ENCODE data around the gene CBL. TPM values are rescaled to one million over a fixed set of nuclear protein-coding genes. Genes with fewer than 3 reads are reported as not detected.

Gene CBL
- total RNA-seq, 2 experiments from 2014 or later, result 43.6 to 43.7 TPM

- H3K27ac Mint-ChIP-seq, result no peak overlapping the region
- no peak overlapping the region for H3K4me3 Mint-ChIP-seq
- ChIA-PET POLR2A (interaction anchor here (1.3 kb wide), 1 partner anchor 11 kb away, joined by 3 read pairs; no protein-coding TSS in a partner anchor), CTCF (interaction anchor here (1.1 to 1.4 kb wide), 2 partner anchors 12 to 46 kb away, joined by 3 read pairs; no protein-coding TSS in a partner anchor)
- H3K27me3 Mint-ChIP-seq (ENCODE audit: low read depth), result peaks cover 2% of the 10 kb centered on the region
- no peak for ATAC-seq
- no peak for DNase-seq
- peaks cover 26% of the 10 kb centered on the region for H3K4me1 Mint-ChIP-seq (ENCODE audit: low read depth)
- H3K9me3 Mint-ChIP-seq (ENCODE audit: insufficient read depth), result no peaks in the 10 kb centered on the region
- peaks cover 5% of the 10 kb centered on the region for H3K36me3 Mint-ChIP-seq (ENCODE audit: low read depth)
Measured at GRCh38 chr11:119310682-119311052, 104.5 kb downstream of the CBL start.

GRCh38 chr11:119314726-119315125 is 108.6 kb downstream of the CBL start:
- Mint-ChIP-seq H3K9me3 (ENCODE audit: insufficient read depth) (no peaks in the 10 kb centered on the region), H3K4me1 (ENCODE audit: low read depth) (peaks cover 31% of the 10 kb centered on the region), H3K27me3 (ENCODE audit: low read depth) (peaks cover 19% of the 10 kb centered on the region), H3K36me3 (ENCODE audit: low read depth) (no peaks in the 10 kb centered on the region), H3K4me3 (peak overlapping the region; percentile 50), H3K27ac (no peak overlapping the region)
- DNase-seq (no peak), ATAC-seq (no peak)
- ChIA-PET CTCF (interaction anchor here (0.8 to 2.4 kb wide), 7 partner anchors 9 to 109 kb away, joined by 3 to 11 read pairs (median 4); partner anchors contain the start of gene CBL), POLR2A (interaction anchor here (0.8 to 1.5 kb wide), 2 partner anchors 109 to 247 kb away, joined by 3 to 5 read pairs; partner anchors contain the start of genes CBL and VPS11)

GRCh38 chr11:119315131-119316015 is 109.2 kb downstream of the CBL start:
- peaks cover 19% of the 10 kb centered on the region for H3K27me3 Mint-ChIP-seq (ENCODE audit: low read depth)
- peak overlapping the region; percentile 50 for H3K4me3 Mint-ChIP-seq
- ATAC-seq (peak; percentile 66), DNase-seq (peak; percentile 62)
- ChIA-PET CTCF (interaction anchor here (0.8 to 2.4 kb wide), 8 partner anchors 8 to 109 kb away, joined by 3 to 11 read pairs (median 4); partner anchors contain the start of gene CBL), POLR2A (interaction anchor here (0.6 to 1.5 kb wide), 2 partner anchors 109 to 857 kb away, joined by 3 to 5 read pairs; partner anchors contain the start of gene CBL)
- H3K36me3 Mint-ChIP-seq (ENCODE audit: low read depth), result no peaks in the 10 kb centered on the region
- H3K9me3 Mint-ChIP-seq (ENCODE audit: insufficient read depth), result no peaks in the 10 kb centered on the region
- no peak overlapping the region for H3K27ac Mint-ChIP-seq
- H3K4me1 Mint-ChIP-seq (ENCODE audit: low read depth), result peaks cover 34% of the 10 kb centered on the region

- Mint-ChIP-seq H3K4me1 (ENCODE audit: low read depth) (peaks cover 34% of the 10 kb centered on the region), H3K4me3 (peak overlapping the region; percentile 50), H3K27me3 (ENCODE audit: low read depth) (peaks cover 19% of the 10 kb centered on the region), H3K27ac (no peak overlapping the region), H3K36me3 (ENCODE audit: low read depth) (no peaks in the 10 kb centered on the region), H3K9me3 (ENCODE audit: insufficient read depth) (no peaks in the 10 kb centered on the region)
- no peak for ATAC-seq
- ChIA-PET CTCF (interaction anchor here (1.2 to 2.4 kb wide), 6 partner anchors 7 to 24 kb away, joined by 3 to 11 read pairs (median 5); no protein-coding TSS in a partner anchor), POLR2A (interaction anchor here (0.6 to 1.5 kb wide), 2 partner anchors 110 to 858 kb away, joined by 3 to 5 read pairs; partner anchors contain the start of gene CBL)
- no peak for DNase-seq
Measured at GRCh38 chr11:119316016-119316728, 110.0 kb downstream of the CBL start.

- H3K4me3 Mint-ChIP-seq, result peak within 1 kb of the TSS; percentile 50
- H3K4me1 Mint-ChIP-seq (ENCODE audit: low read depth), result peaks cover 42% of the 10 kb centered on the region
- ChIA-PET CTCF (interaction anchor here (1.0 to 1.6 kb wide), 3 partner anchors 10 to 111 kb away, joined by 3 to 6 read pairs (median 3); partner anchors contain the start of gene CBL), POLR2A (no interaction called here)
- no peaks in the 10 kb centered on the region for H3K9me3 Mint-ChIP-seq (ENCODE audit: insufficient read depth)
- H3K36me3 Mint-ChIP-seq (ENCODE audit: low read depth), result no peaks in the 10 kb centered on the region
- DNase-seq, result no peak
- no peak within 1 kb of the TSS for H3K27ac Mint-ChIP-seq
- peaks cover 19% of the 10 kb centered on the region for H3K27me3 Mint-ChIP-seq (ENCODE audit: low read depth)
- no peak for ATAC-seq
Measured at GRCh38 chr11:119316729-119317591, 110.8 kb downstream of the CBL start, which contains the start of gene MCAM. Gene MCAM (minus strand): TSS chr11:119317130. CDS start chr11:119317101, 29 bp downstream.

- Mint-ChIP-seq H3K27ac (no peak overlapping the region), H3K4me1 (ENCODE audit: low read depth) (peaks cover 46% of the 10 kb centered on the region), H3K27me3 (ENCODE audit: low read depth) (peaks cover 19% of the 10 kb centered on the region), H3K36me3 (ENCODE audit: low read depth) (no peaks in the 10 kb centered on the region), H3K9me3 (ENCODE audit: insufficient read depth) (no peaks in the 10 kb centered on the region), H3K4me3 (no peak overlapping the region)
- no peak for ATAC-seq
- ChIA-PET CTCF (interaction anchor here (0.8 to 1.6 kb wide), 3 partner anchors 21 to 121 kb away, joined by 3 to 6 read pairs (median 3); partner anchors contain the start of gene CBL), POLR2A (no interaction called here)
- no peak for DNase-seq
Measured at GRCh38 chr11:119317592-119318239, 111.6 kb downstream of the CBL start.

GRCh38 chr11:119318240-119319135 is 112.3 kb downstream of the CBL start:
- ChIA-PET POLR2A (interaction anchor here (1.0 kb wide), 1 partner anchor 13 kb away, joined by 3 read pairs; no protein-coding TSS in a partner anchor), CTCF (interaction anchor here (0.8 to 2.0 kb wide), 4 partner anchors 19 to 122 kb away, joined by 3 to 7 read pairs (median 4); partner anchors contain the start of gene CBL)
- DNase-seq (peak; percentile 59), ATAC-seq (no peak)
- Mint-ChIP-seq H3K9me3 (ENCODE audit: insufficient read depth) (no peaks in the 10 kb centered on the region), H3K4me3 (peak overlapping the region; percentile 17), H3K27me3 (ENCODE audit: low read depth) (peaks cover 19% of the 10 kb centered on the region), H3K4me1 (ENCODE audit: low read depth) (peaks cover 47% of the 10 kb centered on the region), H3K36me3 (ENCODE audit: low read depth) (no peaks in the 10 kb centered on the region), H3K27ac (peak overlapping the region; percentile 73)

- H3K4me3 Mint-ChIP-seq, result peak overlapping the region; percentile 17
- no peaks in the 10 kb centered on the region for H3K36me3 Mint-ChIP-seq (ENCODE audit: low read depth)
- H3K27ac Mint-ChIP-seq, result peak overlapping the region; percentile 81
- peaks cover 51% of the 10 kb centered on the region for H3K4me1 Mint-ChIP-seq (ENCODE audit: low read depth)
- ChIA-PET POLR2A (interaction anchor here (0.6 to 1.0 kb wide), 2 partner anchors 13 to 15 kb away, joined by 3 to 4 read pairs; no protein-coding TSS in a partner anchor), CTCF (interaction anchor here (1.1 to 2.0 kb wide), 3 partner anchors 19 to 56 kb away, joined by 3 to 7 read pairs (median 5); no protein-coding TSS in a partner anchor)
- ATAC-seq (no peak), DNase-seq (no peak)
- no peaks in the 10 kb centered on the region for H3K9me3 Mint-ChIP-seq (ENCODE audit: insufficient read depth)
- peaks cover 19% of the 10 kb centered on the region for H3K27me3 Mint-ChIP-seq (ENCODE audit: low read depth)
Measured at GRCh38 chr11:119319136-119319699, 113.1 kb downstream of the CBL start.

GRCh38 chr11:119319700-119320239 is 113.6 kb downstream of the CBL start:
- no peaks in the 10 kb centered on the region for H3K36me3 Mint-ChIP-seq (ENCODE audit: low read depth)
- peak overlapping the region; percentile 51 for H3K4me3 Mint-ChIP-seq
- POLR2A ChIA-PET, result interaction anchor here (0.6 to 1.0 kb wide), 2 partner anchors 14 to 16 kb away, joined by 3 to 4 read pairs; no protein-coding TSS in a partner anchor
- DNase-seq (no peak), ATAC-seq (no peak)
- H3K27ac Mint-ChIP-seq, result peak overlapping the region; percentile 81
- peaks cover 48% of the 10 kb centered on the region for H3K4me1 Mint-ChIP-seq (ENCODE audit: low read depth)
- H3K9me3 Mint-ChIP-seq (ENCODE audit: insufficient read depth), result no peaks in the 10 kb centered on the region
- CTCF ChIA-PET, result interaction anchor here (1.1 to 2.0 kb wide), 3 partner anchors 18 to 57 kb away, joined by 3 to 7 read pairs (median 5); no protein-coding TSS in a partner anchor
- H3K27me3 Mint-ChIP-seq (ENCODE audit: low read depth), result peaks cover 19% of the 10 kb centered on the region

All from activated CD8-positive, alpha-beta T cell treated with anti-CD3 and anti-CD28 coated beads, Interleukin-2, amount 10 ng/mL, durations not matched to agents 7 days and 5 days (primary cell).